Measurements from ENCODE around the gene TENT4B.

- TF ChIP-seq CTCF (IDR thresholded peaks at IDR 0.05; ENCODE audit: poor library complexity): no peak
- TF ChIP-seq EZH2 (IDR thresholded peaks at IDR 0.05; ENCODE audit: borderline replicate concordance): no peak
Observed at GRCh38 chr16:50260206-50261159, 107.4 kb downstream of the TENT4B start.

Measured in hepatocyte (in vitro differentiated cells).